Esophagus (tissue), 2 donors: ENCODE measurements around the gene SLC6A2. TPM values are rescaled to one million over a fixed set of nuclear protein-coding genes. Genes with fewer than 3 reads are reported as not detected.

ENCODE experiments used
- H3K27ac ChIP-seq, 2 donors: one replicate each; pipeline ENCODE4 v1.5.1; 2013; ENCODE audit warnings: low read depth in 2 of 2, mild to moderate bottlenecking in 2 of 2, inconsistent platforms in 1 of 2, low read length in 1 of 2, moderate library complexity in 1 of 2
- H3K27me3 ChIP-seq, 2 donors: one replicate each; pipeline ENCODE4 v1.6.1; 2013; ENCODE audit warnings: low read length in 2 of 2, control low read depth in 1 of 2, mild to moderate bottlenecking in 1 of 2; ENCODE audit not compliant: insufficient read depth in 2 of 2, control insufficient read depth in 1 of 2
- H3K36me3 ChIP-seq, 2 donors: one replicate each; pipeline ENCODE4 v1.6.1; 2013; ENCODE audit warnings: low read length in 1 of 2; ENCODE audit not compliant: control insufficient read depth in 2 of 2, insufficient read depth in 2 of 2
- H3K4me1 ChIP-seq, 2 donors: one replicate each; pipeline ENCODE4 v1.6.1; 2013; ENCODE audit warnings: low read length in 1 of 2; ENCODE audit not compliant: control insufficient read depth in 2 of 2, insufficient read depth in 2 of 2
- H3K4me3 ChIP-seq, 2 donors: one replicate each; pipeline ENCODE4 v1.5.1; 2013; ENCODE audit warnings: low read length in 2 of 2, mild to moderate bottlenecking in 2 of 2, low read depth in 1 of 2, moderate library complexity in 1 of 2
- H3K9me3 ChIP-seq, 2 donors: one replicate each; pipeline ENCODE4 v1.6.1; 2013; ENCODE audit warnings: mild to moderate bottlenecking in 2 of 2, low read depth in 1 of 2, low read length in 1 of 2, moderate library complexity in 1 of 2; ENCODE audit not compliant: control insufficient read depth in 2 of 2, insufficient read depth in 1 of 2
- WGBS, 2 donors: extraction: QIAGEN DNeasy Blood & Tissue Kit; methylation state at CpG; one replicate each; pipeline ENCODE4 v1.1.7; 2013; 5-methylcytosine and 5-hydroxymethylcytosine counted together
- polyA plus RNA-seq, 2 donors: library from polyadenylated mRNA; stranded (reverse); fragments of 200-250 nt; gene quantifications; one replicate each; pipeline ENCODE4 v1.2.3, GENCODE V29; 2013
- donor health status: healthy with polysubstance abuse.
- donor health status: Bipolar disorder and iron deficiency.

The SLC6A2 gene
- polyA plus RNA-seq, 2 donors: 0.06 to 0.10 TPM

- no peak overlapping the region for H3K4me3 ChIP-seq
- no peaks in the 10 kb centered on the region for H3K27me3 ChIP-seq
- peaks cover 0 to 3% of the 10 kb centered on the region in 2 donors for H3K4me1 ChIP-seq
- WGBS, 2 donors: 73 to 87% methylated on average over 2 of the region's 2 CpGs
- no peaks in the 10 kb centered on the region for H3K9me3 ChIP-seq
- no peak overlapping the region for H3K27ac ChIP-seq
- no peaks in the 10 kb centered on the region for H3K36me3 ChIP-seq
These were observed 10.2 kb downstream of the SLC6A2 start for GRCh38 chr16:55666012-55666411.

GRCh38 chr16:55667753-55668152 lies 12.0 kb downstream of the SLC6A2 start:
- Histone ChIP-seq H3K27ac (no peak overlapping the region), H3K4me1 (peaks cover 0 to 3% of the 10 kb centered on the region in 2 donors), H3K36me3 (no peaks in the 10 kb centered on the region), H3K4me3 (no peak overlapping the region), H3K27me3 (no peaks in the 10 kb centered on the region), H3K9me3 (no peaks in the 10 kb centered on the region)
- 85 to 92% methylated on average over 1 of the region's 1 CpG for WGBS, 2 donors

GRCh38 chr16:55668340-55669281 lies 12.8 kb downstream of the SLC6A2 start:
- H3K27me3 ChIP-seq: no peaks in the 10 kb centered on the region
- no peaks in the 10 kb centered on the region for H3K9me3 ChIP-seq
- H3K27ac ChIP-seq: no peak overlapping the region
- 44 to 59% methylated on average over 9 of the region's 9 CpGs for WGBS, 2 donors
- no peaks in the 10 kb centered on the region for H3K36me3 ChIP-seq
- H3K4me3 ChIP-seq: no peak overlapping the region
- peaks cover 0 to 3% of the 10 kb centered on the region in 2 donors for H3K4me1 ChIP-seq

GRCh38 chr16:55671206-55671973 lies 15.6 kb downstream of the SLC6A2 start:
- no peaks in the 10 kb centered on the region for H3K36me3 ChIP-seq

GRCh38 chr16:55671974-55672280 lies 16.1 kb downstream of the SLC6A2 start:
- Histone ChIP-seq H3K4me1 (no peaks in the 10 kb centered on the region), H3K27me3 (no peaks in the 10 kb centered on the region), H3K27ac (no peak overlapping the region), H3K4me3 (no peak overlapping the region), H3K9me3 (no peaks in the 10 kb centered on the region), H3K36me3 (no peaks in the 10 kb centered on the region)
- 92 to 93% methylated on average over 10 of the region's 10 CpGs for WGBS, 2 donors

More at GRCh38 chr16:55671206-55671973, 15.6 kb downstream of the SLC6A2 start:
- WGBS, 2 donors: 93 to 94% methylated on average over 26 of the region's 26 CpGs
- no peaks in the 10 kb centered on the region for H3K4me1 ChIP-seq
- H3K27ac ChIP-seq: no peak overlapping the region
- H3K9me3 ChIP-seq: no peaks in the 10 kb centered on the region
- no peak overlapping the region for H3K4me3 ChIP-seq
- no peaks in the 10 kb centered on the region for H3K27me3 ChIP-seq

GRCh38 chr16:55672471-55672870 lies 16.7 kb downstream of the SLC6A2 start:
- H3K27ac ChIP-seq: no peak overlapping the region
- WGBS, 2 donors: 56 to 65% methylated on average over 6 of the region's 6 CpGs
- H3K9me3 ChIP-seq: no peaks in the 10 kb centered on the region
- H3K36me3 ChIP-seq: no peaks in the 10 kb centered on the region
- no peaks in the 10 kb centered on the region for H3K27me3 ChIP-seq
- H3K4me3 ChIP-seq: no peak overlapping the region
- no peaks in the 10 kb centered on the region for H3K4me1 ChIP-seq

- H3K36me3 ChIP-seq: no peaks in the 10 kb centered on the region
- no peak overlapping the region for H3K4me3 ChIP-seq
- no peaks in the 10 kb centered on the region for H3K9me3 ChIP-seq
- H3K4me1 ChIP-seq: no peaks in the 10 kb centered on the region
- WGBS, 2 donors: 77 to 85% methylated on average over 7 of the region's 7 CpGs
- H3K27me3 ChIP-seq: no peaks in the 10 kb centered on the region
- no peak overlapping the region for H3K27ac ChIP-seq
These were observed 22.5 kb downstream of the SLC6A2 start for GRCh38 chr16:55678161-55678821.

GRCh38 chr16:55682086-55682485 lies 26.3 kb downstream of the SLC6A2 start:
- no peaks in the 10 kb centered on the region for H3K4me1 ChIP-seq
- H3K9me3 ChIP-seq: peaks cover 0 to 4% of the 10 kb centered on the region in 2 donors
- no peaks in the 10 kb centered on the region for H3K36me3 ChIP-seq
- no peak overlapping the region for H3K4me3 ChIP-seq
- WGBS, 2 donors: 91 to 92% methylated on average over 7 of the region's 7 CpGs
- no peaks in the 10 kb centered on the region for H3K27me3 ChIP-seq
- H3K27ac ChIP-seq: no peak overlapping the region

- no peak overlapping the region for H3K4me3 ChIP-seq
- no peaks in the 10 kb centered on the region for H3K4me1 ChIP-seq
- H3K9me3 ChIP-seq: peaks cover 0 to 4% of the 10 kb centered on the region in 2 donors
- 96 to 100% methylated on average over 1 of the region's 1 CpG for WGBS, 2 donors
- H3K27ac ChIP-seq: no peak overlapping the region
- no peaks in the 10 kb centered on the region for H3K36me3 ChIP-seq
- H3K27me3 ChIP-seq: no peaks in the 10 kb centered on the region
These were observed 30.2 kb downstream of the SLC6A2 start for GRCh38 chr16:55685973-55686372.
